ENCODE results near the gene LMO4.
A peak's percentile ranks its signal among the peaks of the same experiment; 100 is the strongest.

Gene LMO4

DNA sequence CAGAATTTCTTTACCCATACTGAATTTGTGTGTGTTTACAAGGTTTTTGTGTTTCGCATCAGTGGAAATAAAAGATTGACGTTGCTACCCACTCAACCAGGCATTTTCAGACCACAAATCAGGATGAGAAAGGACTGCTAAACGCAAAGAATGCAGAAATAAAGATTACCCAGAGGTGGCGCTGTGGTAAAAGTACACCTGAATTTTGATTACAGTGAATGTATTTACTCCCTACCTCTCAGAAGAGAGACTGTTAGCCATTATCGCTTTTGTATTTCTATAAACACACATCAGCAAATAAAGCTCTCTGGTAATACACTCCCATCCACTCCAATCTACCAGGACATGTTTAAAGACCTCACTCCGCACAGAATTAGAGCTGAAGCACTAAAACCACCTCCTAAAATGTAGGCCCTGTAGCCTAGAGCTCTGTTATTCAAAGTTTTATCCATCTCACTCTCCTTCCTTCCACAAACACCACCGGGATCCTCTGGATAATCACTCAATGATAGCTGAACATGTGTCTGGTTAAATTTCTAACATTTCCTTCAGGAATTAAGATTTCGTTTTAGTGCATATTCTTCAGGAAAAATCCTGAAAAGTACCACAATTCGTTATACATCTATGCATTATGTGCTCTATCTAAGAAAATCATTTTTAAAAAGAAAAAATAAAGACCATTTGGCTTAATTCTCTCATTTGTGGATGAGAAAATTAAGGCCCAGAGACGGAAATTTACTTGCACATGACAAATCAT lies 2.5 kb upstream of the LMO4 start:
- H3K4me1 ChIP-seq (ENCODE audit: insufficient read depth, low read length, severe bottlenecking): peaks cover 27% of the 10 kb centered on the region
- H3K9me2 ChIP-seq (ENCODE audit: low read depth, low read length): no peaks in the 10 kb centered on the region
- H2AFZ ChIP-seq (ENCODE audit: low read length): no peak overlapping the region
- no peaks in the 10 kb centered on the region for H3K36me3 ChIP-seq (ENCODE audit: insufficient read depth, low read length)
- no peaks in the 10 kb centered on the region for H3K79me2 ChIP-seq (ENCODE audit: insufficient read depth, low read length)
- H3K4me2 ChIP-seq (ENCODE audit: low read length): no peak overlapping the region
- H4K20me1 ChIP-seq (ENCODE audit: insufficient read depth, low read length): no peaks in the 10 kb centered on the region
- no peak overlapping the region for H3K9ac ChIP-seq (ENCODE audit: low read length)
- 0 out of 2 replicates have a peak, but pooled peaks cover 3% of the 10 kb centered on the region for H3F3A ChIP-seq (ENCODE audit: insufficient read depth, low read length)
- H3K4me3 ChIP-seq (ENCODE audit: low read depth, low read length, poor library complexity, severe bottlenecking): no peak overlapping the region
- H3K27me3 ChIP-seq (ENCODE audit: insufficient read depth, low read length): no peaks in the 10 kb centered on the region
- no peak overlapping the region for H3K27ac ChIP-seq (ENCODE audit: low read depth, low read length, poor library complexity, severe bottlenecking)
- TF ChIP-seq EZH2 (IDR thresholded peaks at IDR 0.05; ENCODE audit: borderline replicate concordance, low read length): no peak
- TF ChIP-seq, protein P1, sequence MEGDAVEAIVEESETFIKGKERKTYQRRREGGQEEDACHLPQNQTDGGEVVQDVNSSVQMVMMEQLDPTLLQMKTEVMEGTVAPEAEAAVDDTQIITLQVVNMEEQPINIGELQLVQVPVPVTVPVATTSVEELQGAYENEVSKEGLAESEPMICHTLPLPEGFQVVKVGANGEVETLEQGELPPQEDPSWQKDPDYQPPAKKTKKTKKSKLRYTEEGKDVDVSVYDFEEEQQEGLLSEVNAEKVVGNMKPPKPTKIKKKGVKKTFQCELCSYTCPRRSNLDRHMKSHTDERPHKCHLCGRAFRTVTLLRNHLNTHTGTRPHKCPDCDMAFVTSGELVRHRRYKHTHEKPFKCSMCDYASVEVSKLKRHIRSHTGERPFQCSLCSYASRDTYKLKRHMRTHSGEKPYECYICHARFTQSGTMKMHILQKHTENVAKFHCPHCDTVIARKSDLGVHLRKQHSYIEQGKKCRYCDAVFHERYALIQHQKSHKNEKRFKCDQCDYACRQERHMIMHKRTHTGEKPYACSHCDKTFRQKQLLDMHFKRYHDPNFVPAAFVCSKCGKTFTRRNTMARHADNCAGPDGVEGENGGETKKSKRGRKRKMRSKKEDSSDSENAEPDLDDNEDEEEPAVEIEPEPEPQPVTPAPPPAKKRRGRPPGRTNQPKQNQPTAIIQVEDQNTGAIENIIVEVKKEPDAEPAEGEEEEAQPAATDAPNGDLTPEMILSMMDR (IDR thresholded peaks at IDR 0.05; ENCODE audit: low read length): peak; percentile 83
- H3K9me3 ChIP-seq (ENCODE audit: low read length): no peaks in the 10 kb centered on the region

DNA sequence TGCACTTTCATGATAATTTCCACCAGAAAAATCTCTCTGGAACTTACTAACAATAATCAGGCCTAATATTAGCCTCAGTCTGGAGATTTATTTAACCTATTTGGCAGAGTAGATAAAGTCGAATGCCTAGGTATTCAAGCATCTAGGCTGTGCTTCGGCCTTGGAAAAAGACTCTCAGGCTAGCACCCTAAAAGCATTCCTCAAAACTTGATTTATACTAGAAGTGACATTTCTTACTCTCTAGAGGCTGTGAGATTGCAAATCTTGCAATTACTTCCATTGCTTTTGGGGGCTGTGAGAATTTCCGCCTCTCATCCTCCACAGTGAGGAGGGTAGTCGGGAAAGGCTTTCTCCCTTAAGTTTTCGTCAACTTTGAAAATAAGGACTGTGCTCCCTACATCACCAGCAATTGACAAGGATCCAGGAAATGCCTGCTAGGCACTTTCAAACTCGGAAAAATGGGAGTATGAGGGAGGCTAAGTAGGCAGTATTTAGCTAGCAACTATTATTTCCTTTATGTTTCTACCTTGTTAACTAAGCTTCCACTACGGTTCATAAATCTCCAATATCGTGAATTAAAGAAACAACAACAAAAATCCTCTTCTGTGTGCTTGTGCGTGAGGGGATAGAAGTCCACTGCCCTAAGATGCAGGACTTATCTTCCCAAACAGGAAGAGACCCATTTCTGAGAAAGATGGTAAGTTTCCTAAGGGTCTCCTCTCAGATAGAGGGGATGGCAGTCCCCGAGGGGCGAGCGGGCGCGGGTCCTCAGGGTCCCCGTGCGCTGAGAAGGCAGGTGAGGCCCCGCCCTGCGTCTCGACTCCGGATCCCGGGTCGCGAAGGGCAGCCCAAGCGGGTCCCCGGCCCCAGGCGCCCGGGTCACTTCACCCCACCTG lies 1.1 kb upstream of the LMO4 start:
- Histone ChIP-seq H3K4me1 (ENCODE audit: insufficient read depth, low read length, severe bottlenecking) (peaks cover 38% of the 10 kb centered on the region), H3K27ac (ENCODE audit: low read depth, low read length, poor library complexity, severe bottlenecking) (no peak overlapping the region)

DNA sequence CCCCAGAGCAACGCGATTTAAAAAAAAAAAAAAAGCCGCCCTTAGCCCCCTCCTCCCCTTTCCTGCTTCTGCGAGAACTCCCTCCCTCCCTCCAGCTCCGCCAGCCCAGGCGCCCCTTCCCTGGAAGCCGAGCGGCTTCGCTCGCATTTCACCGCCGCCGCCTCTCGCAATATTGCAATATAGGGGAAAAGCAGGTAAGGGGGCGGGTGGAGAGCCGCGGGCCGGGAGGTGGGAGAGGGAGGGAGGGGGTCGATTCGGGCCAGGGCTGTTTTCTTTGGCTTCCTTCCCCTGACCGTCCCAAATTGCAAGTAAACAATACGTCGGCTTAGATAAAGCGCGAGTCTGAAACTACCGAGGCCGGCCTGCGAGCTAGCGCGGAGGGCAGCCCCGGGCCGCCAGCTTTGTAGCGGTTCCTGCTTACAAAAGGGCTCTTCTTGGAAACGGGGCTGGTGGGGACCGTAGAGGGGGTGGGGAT lies 408 bp downstream of the LMO4 start:
- H3F3A ChIP-seq (ENCODE audit: insufficient read depth, low read length): peaks cover 10% of the 10 kb centered on the region
- H3K36me3 ChIP-seq (ENCODE audit: insufficient read depth, low read length): peaks cover 17% of the 10 kb centered on the region
- H3K9me3 ChIP-seq (ENCODE audit: low read length): no peaks in the 10 kb centered on the region
- H2AFZ ChIP-seq (ENCODE audit: low read length): no peak overlapping the region
- no peak for TF ChIP-seq EZH2 (IDR thresholded peaks at IDR 0.05; ENCODE audit: borderline replicate concordance, low read length)
- TF ChIP-seq, protein P1 (IDR thresholded peaks at IDR 0.05; ENCODE audit: low read length): no peak
- H3K79me2 ChIP-seq (ENCODE audit: insufficient read depth, low read length): no peaks in the 10 kb centered on the region
- H3K9me2 ChIP-seq (ENCODE audit: low read depth, low read length): no peaks in the 10 kb centered on the region
- peak overlapping the region; percentile 68 for H3K9ac ChIP-seq (ENCODE audit: low read length)
- H4K20me1 ChIP-seq (ENCODE audit: insufficient read depth, low read length): no peaks in the 10 kb centered on the region
- H3K27me3 ChIP-seq (ENCODE audit: insufficient read depth, low read length): no peaks in the 10 kb centered on the region
- peak overlapping the region; percentile 54 for H3K27ac ChIP-seq (ENCODE audit: low read depth, low read length, poor library complexity, severe bottlenecking)
- peaks cover 53% of the 10 kb centered on the region for H3K4me1 ChIP-seq (ENCODE audit: insufficient read depth, low read length, severe bottlenecking)
- peak overlapping the region; percentile 89 for H3K4me2 ChIP-seq (ENCODE audit: low read length)
- peak overlapping the region; percentile 80 for H3K4me3 ChIP-seq (ENCODE audit: low read depth, low read length, poor library complexity, severe bottlenecking)

More for the DNA sequence above, 1.1 kb upstream of the LMO4 start:
- TF ChIP-seq, protein P1 (IDR thresholded peaks at IDR 0.05; ENCODE audit: low read length): no peak
- TF ChIP-seq EZH2 (IDR thresholded peaks at IDR 0.05; ENCODE audit: borderline replicate concordance, low read length): no peak
- Histone ChIP-seq H3K36me3 (ENCODE audit: insufficient read depth, low read length) (peaks cover 7% of the 10 kb centered on the region), H3K9ac (ENCODE audit: low read length) (peak overlapping the region; percentile 58), H2AFZ (ENCODE audit: low read length) (no peak overlapping the region), H3K4me3 (ENCODE audit: low read depth, low read length, poor library complexity, severe bottlenecking) (peak overlapping the region; percentile 80), H3K27me3 (ENCODE audit: insufficient read depth, low read length) (no peaks in the 10 kb centered on the region), H3K9me2 (ENCODE audit: low read depth, low read length) (no peaks in the 10 kb centered on the region), H3K9me3 (ENCODE audit: low read length) (no peaks in the 10 kb centered on the region), H3K79me2 (ENCODE audit: insufficient read depth, low read length) (no peaks in the 10 kb centered on the region), H4K20me1 (ENCODE audit: insufficient read depth, low read length) (no peaks in the 10 kb centered on the region), H3K4me2 (ENCODE audit: low read length) (peak overlapping the region; percentile 89), H3F3A (ENCODE audit: insufficient read depth, low read length) (peaks cover 3% of the 10 kb centered on the region; the same call in 1 of the 2 replicates)
